ENCODE results near the gene SLC45A3. TPM values are rescaled to one million over a fixed set of nuclear protein-coding genes. Genes with fewer than 3 reads are reported as not detected.

Gene SLC45A3
- total RNA-seq, 1 experiment from 2014 or later, result 3.0 TPM

- POLR2A ChIA-PET, result interaction anchor here (0.7 kb wide), 1 partner anchor 20 kb away, joined by 3 read pairs; no protein-coding TSS in a partner anchor
- TF ChIP-seq, protein P1, sequence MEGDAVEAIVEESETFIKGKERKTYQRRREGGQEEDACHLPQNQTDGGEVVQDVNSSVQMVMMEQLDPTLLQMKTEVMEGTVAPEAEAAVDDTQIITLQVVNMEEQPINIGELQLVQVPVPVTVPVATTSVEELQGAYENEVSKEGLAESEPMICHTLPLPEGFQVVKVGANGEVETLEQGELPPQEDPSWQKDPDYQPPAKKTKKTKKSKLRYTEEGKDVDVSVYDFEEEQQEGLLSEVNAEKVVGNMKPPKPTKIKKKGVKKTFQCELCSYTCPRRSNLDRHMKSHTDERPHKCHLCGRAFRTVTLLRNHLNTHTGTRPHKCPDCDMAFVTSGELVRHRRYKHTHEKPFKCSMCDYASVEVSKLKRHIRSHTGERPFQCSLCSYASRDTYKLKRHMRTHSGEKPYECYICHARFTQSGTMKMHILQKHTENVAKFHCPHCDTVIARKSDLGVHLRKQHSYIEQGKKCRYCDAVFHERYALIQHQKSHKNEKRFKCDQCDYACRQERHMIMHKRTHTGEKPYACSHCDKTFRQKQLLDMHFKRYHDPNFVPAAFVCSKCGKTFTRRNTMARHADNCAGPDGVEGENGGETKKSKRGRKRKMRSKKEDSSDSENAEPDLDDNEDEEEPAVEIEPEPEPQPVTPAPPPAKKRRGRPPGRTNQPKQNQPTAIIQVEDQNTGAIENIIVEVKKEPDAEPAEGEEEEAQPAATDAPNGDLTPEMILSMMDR (IDR thresholded peaks at IDR 0.05), result no peak
- TF ChIP-seq TCF7L2 (IDR thresholded peaks at IDR 0.05; ENCODE audit: low read depth, low read length) (no peak), POLR2AphosphoS5 (IDR thresholded peaks at IDR 0.05; ENCODE audit: low read depth, low read length) (no peak), SIN3A (IDR thresholded peaks at IDR 0.05; ENCODE audit: borderline replicate concordance, insufficient read depth, low read depth, low read length) (no peak)
- TF ChIP-seq, protein P2, sequence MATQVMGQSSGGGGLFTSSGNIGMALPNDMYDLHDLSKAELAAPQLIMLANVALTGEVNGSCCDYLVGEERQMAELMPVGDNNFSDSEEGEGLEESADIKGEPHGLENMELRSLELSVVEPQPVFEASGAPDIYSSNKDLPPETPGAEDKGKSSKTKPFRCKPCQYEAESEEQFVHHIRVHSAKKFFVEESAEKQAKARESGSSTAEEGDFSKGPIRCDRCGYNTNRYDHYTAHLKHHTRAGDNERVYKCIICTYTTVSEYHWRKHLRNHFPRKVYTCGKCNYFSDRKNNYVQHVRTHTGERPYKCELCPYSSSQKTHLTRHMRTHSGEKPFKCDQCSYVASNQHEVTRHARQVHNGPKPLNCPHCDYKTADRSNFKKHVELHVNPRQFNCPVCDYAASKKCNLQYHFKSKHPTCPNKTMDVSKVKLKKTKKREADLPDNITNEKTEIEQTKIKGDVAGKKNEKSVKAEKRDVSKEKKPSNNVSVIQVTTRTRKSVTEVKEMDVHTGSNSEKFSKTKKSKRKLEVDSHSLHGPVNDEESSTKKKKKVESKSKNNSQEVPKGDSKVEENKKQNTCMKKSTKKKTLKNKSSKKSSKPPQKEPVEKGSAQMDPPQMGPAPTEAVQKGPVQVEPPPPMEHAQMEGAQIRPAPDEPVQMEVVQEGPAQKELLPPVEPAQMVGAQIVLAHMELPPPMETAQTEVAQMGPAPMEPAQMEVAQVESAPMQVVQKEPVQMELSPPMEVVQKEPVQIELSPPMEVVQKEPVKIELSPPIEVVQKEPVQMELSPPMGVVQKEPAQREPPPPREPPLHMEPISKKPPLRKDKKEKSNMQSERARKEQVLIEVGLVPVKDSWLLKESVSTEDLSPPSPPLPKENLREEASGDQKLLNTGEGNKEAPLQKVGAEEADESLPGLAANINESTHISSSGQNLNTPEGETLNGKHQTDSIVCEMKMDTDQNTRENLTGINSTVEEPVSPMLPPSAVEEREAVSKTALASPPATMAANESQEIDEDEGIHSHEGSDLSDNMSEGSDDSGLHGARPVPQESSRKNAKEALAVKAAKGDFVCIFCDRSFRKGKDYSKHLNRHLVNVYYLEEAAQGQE (IDR thresholded peaks at IDR 0.05; ENCODE audit: insufficient read depth in 1 of 2, low read depth in 2 of 2, low read length in 1 of 2), result no peak
- H3K4me3 ChIP-seq (ENCODE audit: low read depth in 2 of 2, low read length in 2 of 2), result no peak overlapping the region
- H3K36me3 ChIP-seq (ENCODE audit: control insufficient read depth, insufficient read depth, low read length), result peaks cover 4% of the 10 kb centered on the region; the same call in 1 of the 2 replicates
- in situ Hi-C loops (cut with HindIII; ENCODE audit: low pct_unique_long_range_greater_than_20kb, low sequenced_read_pairs), result no loop called here
- no peaks in the 10 kb centered on the region for H3K9me3 ChIP-seq (ENCODE audit: control insufficient read depth, insufficient read depth, low read depth, low read length)
- DNase-seq (ENCODE audit: low read depth, low spot score), result no peak
- intact Hi-C loops (cut with micrococcal nuclease; ENCODE audit: unreplicated experiment), result loop anchor here (2.0 kb wide), 2 partner anchors 43 to 105 kb away; no protein-coding TSS in a partner anchor
- CTCF ChIA-PET, result interaction anchor here (0.7 to 1.2 kb wide), 3 partner anchors 25 to 297 kb away, joined by 3 read pairs; no protein-coding TSS in a partner anchor
- peaks cover 15% of the 10 kb centered on the region for H3K4me1 ChIP-seq (ENCODE audit: control insufficient read depth, insufficient read depth, low read length)
- BruUV-seq (replicated peaks), result no TSS peak
- ATAC-seq, result no peak
- H3K27me3 ChIP-seq (ENCODE audit: control insufficient read depth, insufficient read depth, low read length), result no peaks in the 10 kb centered on the region
- no peak overlapping the region for H3K27ac ChIP-seq (ENCODE audit: low read length)
Observed at GRCh38 chr1:205633421-205633976, 46.8 kb downstream of the SLC45A3 start.

DNA sequence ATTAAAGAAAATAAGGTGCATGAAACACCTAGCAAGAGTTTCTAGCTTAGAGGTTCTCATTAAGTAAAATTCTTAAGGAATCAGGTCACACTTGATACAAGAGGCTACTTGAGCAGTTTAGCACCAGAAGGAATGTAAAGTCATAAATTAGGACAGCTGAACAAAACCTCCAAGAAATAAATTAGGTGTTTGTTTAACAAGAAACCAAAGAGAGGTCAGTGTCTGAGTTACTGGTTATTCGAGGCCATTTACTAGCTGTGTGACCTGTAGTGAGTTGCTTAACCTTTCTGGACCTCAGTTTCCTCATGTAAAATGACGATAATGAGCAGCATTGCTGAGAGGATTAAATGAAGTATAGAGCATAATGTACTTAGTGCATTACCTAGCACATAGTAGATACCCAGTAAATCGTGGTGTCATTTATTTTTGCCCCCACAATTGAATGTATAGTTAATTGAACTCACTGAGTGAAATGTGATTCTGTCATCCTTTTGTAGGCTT is 47.6 kb downstream of the SLC45A3 start:
- TF ChIP-seq SIN3A (IDR thresholded peaks at IDR 0.05; ENCODE audit: borderline replicate concordance, insufficient read depth, low read depth, low read length) (no peak), TCF7L2 (IDR thresholded peaks at IDR 0.05; ENCODE audit: low read depth, low read length) (no peak), POLR2AphosphoS5 (IDR thresholded peaks at IDR 0.05; ENCODE audit: low read depth, low read length) (no peak)
- no peaks in the 10 kb centered on the region for H3K9me3 ChIP-seq (ENCODE audit: control insufficient read depth, insufficient read depth, low read depth, low read length)
- H3K27ac ChIP-seq (ENCODE audit: low read length), result peak overlapping the region; percentile 93
- peak overlapping the region; percentile 84 to 94 for H3K4me3 ChIP-seq (ENCODE audit: low read depth in 2 of 2, low read length in 2 of 2)
- peaks cover 18% of the 10 kb centered on the region for H3K4me1 ChIP-seq (ENCODE audit: control insufficient read depth, insufficient read depth, low read length)
- intact Hi-C loops (cut with micrococcal nuclease; ENCODE audit: unreplicated experiment) (loop anchor here (2.0 kb wide), 2 partner anchors 42 to 104 kb away; no protein-coding TSS in a partner anchor), in situ Hi-C loops (cut with HindIII; ENCODE audit: low pct_unique_long_range_greater_than_20kb, low sequenced_read_pairs) (no loop called here)
- H3K27me3 ChIP-seq (ENCODE audit: control insufficient read depth, insufficient read depth, low read length), result no peaks in the 10 kb centered on the region
- POLR2A ChIA-PET, result interaction anchor here (0.5 to 0.7 kb wide), 3 partner anchors 13 to 24 kb away, joined by 3 to 4 read pairs (median 3); no protein-coding TSS in a partner anchor
- no peak for DNase-seq (ENCODE audit: low read depth, low spot score)
- CTCF ChIA-PET, result interaction anchor here (0.6 to 2.3 kb wide), 7 partner anchors 24 to 297 kb away, joined by 3 to 14 read pairs (median 5); no protein-coding TSS in a partner anchor
- H3K36me3 ChIP-seq (ENCODE audit: control insufficient read depth, insufficient read depth, low read length), result peaks cover 4% of the 10 kb centered on the region; the same call in 1 of the 2 replicates
- no TSS peak for BruUV-seq (replicated peaks)
- ATAC-seq, result no peak

All from Panc1 (cell line).